ENCODE data around the gene BEGAIN. TPM values are rescaled to one million over a fixed set of nuclear protein-coding genes. Genes with fewer than 3 reads are reported as not detected.

BEGAIN gene
- polyA plus RNA-seq, 1 experiment = 0.16 TPM

DNA sequence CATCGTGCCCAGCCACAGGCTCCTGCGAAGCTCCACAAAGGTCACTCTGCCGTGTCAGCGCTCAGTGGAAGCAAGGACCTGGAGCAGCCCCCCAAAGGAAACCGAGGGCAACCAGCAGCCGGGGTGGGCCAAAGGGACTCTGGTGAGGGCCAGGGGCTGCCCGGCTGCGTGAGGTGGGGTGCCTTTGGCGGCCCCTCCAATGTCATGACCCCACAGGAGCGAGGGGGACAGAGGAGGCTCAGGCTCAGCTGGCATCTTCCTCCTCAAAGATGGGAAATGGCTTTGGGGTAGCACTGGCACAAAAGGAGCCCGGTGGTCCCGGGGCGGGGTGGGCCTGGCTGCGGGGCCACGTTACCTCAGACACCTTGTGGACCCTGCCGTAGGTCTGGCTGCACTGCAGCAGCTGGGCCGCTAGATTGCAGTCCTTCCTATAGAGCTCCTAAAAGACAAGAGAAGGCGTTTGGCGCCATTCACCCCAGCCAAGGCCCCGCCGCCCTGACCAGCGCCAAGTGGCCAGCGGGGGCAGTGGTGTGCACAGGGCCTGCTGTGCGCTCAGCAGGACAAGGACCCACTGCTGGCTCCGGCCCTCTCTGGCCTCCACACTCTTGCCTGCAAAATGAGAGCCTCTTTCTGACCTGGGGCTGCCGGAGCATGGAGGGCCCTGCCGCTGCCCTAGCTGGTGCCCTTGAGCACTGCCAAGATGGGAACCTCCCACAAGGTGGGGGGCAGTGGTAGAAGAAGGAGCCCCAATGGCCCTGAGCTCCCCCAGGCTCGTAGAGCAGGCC lies 46.9 kb downstream of the BEGAIN start:
- Histone ChIP-seq H3K27ac (ENCODE audit: low read depth, low read length) (no peak overlapping the region), H3K9me3 (ENCODE audit: control insufficient read depth, insufficient read depth, low read length) (peaks cover 11% of the 10 kb centered on the region; the same call in 1 of the 2 replicates), H3K4me3 (ENCODE audit: low read depth, low read length) (no peak overlapping the region), H3K27me3 (ENCODE audit: control insufficient read depth, insufficient read depth, low read length) (peaks cover 2% of the 10 kb centered on the region)
- TF ChIP-seq, protein P1, sequence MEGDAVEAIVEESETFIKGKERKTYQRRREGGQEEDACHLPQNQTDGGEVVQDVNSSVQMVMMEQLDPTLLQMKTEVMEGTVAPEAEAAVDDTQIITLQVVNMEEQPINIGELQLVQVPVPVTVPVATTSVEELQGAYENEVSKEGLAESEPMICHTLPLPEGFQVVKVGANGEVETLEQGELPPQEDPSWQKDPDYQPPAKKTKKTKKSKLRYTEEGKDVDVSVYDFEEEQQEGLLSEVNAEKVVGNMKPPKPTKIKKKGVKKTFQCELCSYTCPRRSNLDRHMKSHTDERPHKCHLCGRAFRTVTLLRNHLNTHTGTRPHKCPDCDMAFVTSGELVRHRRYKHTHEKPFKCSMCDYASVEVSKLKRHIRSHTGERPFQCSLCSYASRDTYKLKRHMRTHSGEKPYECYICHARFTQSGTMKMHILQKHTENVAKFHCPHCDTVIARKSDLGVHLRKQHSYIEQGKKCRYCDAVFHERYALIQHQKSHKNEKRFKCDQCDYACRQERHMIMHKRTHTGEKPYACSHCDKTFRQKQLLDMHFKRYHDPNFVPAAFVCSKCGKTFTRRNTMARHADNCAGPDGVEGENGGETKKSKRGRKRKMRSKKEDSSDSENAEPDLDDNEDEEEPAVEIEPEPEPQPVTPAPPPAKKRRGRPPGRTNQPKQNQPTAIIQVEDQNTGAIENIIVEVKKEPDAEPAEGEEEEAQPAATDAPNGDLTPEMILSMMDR (IDR thresholded peaks at IDR 0.05; ENCODE audit: low read depth, low read length) = peak; percentile 50
- DNase-seq (ENCODE audit: low read depth, low spot score) = no peak
- POLR2A ChIA-PET = no interaction called here
- CTCF ChIA-PET = interaction anchor here (0.7 to 1.4 kb wide), 5 partner anchors 10 to 126 kb away, joined by 3 to 5 read pairs (median 3); no protein-coding TSS in a partner anchor

DNA sequence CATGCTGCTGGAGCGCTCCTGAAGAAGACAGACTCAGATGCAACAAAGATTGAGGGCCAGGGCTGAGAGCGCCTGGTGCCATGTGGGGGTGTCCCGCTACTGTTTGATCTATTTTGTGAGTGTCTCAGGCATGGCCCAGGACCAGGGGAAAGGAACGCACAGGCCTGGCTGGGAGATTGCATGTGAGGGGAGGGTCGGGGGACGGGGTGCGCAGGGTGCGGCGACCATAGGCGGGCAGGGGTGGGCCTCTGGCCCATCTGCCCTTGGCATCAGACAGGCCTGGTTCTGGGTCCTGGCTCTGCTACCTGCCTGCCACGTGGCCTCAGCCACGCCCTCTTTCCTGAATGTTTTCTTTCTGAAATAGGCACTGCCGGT lies 47.5 kb downstream of the BEGAIN start:
- DNase-seq (ENCODE audit: low read depth, low spot score) = no peak
- H3K9me3 ChIP-seq (ENCODE audit: control insufficient read depth, insufficient read depth, low read length) = peaks cover 11% of the 10 kb centered on the region; the same call in 1 of the 2 replicates
- H3K27me3 ChIP-seq (ENCODE audit: control insufficient read depth, insufficient read depth, low read length) = peaks cover 2% of the 10 kb centered on the region
- H3K27ac ChIP-seq (ENCODE audit: low read depth, low read length) = no peak overlapping the region
- ChIA-PET CTCF (interaction anchor here (0.7 to 1.4 kb wide), 5 partner anchors 10 to 125 kb away, joined by 3 to 5 read pairs (median 3); no protein-coding TSS in a partner anchor), POLR2A (no interaction called here)
- no peak overlapping the region for H3K4me3 ChIP-seq (ENCODE audit: low read depth, low read length)
- TF ChIP-seq, protein P1 (IDR thresholded peaks at IDR 0.05; ENCODE audit: low read depth, low read length) = no peak

DNA sequence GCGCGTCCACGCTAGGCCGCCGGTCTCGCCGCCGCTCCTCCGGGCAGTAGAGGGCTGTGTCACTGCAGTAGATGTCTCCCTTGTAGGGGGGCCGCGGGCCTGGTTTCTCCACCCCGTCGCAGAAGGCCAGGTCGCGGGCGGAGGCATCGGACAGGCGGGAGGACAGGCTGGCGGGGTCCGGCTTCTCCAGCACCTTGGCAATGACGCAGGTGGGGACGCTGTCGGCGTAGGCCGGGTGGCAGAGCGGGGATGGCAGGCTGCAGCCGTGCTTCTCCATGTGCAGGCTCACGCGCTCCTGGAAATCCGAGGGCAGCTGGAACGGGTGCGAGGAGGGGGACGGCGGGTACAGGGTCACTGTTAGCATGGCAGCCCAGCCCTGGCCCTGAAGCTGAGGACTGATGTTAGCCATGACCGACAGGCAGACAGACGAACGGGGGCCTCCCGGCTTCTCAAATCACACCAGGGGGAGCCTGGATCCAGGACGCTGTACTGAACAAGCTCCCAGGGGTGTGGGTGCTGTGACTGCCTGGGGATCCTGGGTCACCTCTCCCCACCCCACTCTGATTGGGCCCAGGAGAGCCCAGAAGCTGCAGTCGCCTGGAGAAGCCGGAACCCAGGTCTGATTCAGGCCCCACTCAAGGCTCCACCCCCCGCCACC lies 48.1 kb downstream of the BEGAIN start:
- no peak for DNase-seq (ENCODE audit: low read depth, low spot score)
- peaks cover 11% of the 10 kb centered on the region; the same call in 1 of the 2 replicates for H3K9me3 ChIP-seq (ENCODE audit: control insufficient read depth, insufficient read depth, low read length)
- no peak overlapping the region for H3K27ac ChIP-seq (ENCODE audit: low read depth, low read length)
- peaks cover 2% of the 10 kb centered on the region for H3K27me3 ChIP-seq (ENCODE audit: control insufficient read depth, insufficient read depth, low read length)
- TF ChIP-seq, protein P1 (IDR thresholded peaks at IDR 0.05; ENCODE audit: low read depth, low read length) = no peak
- H3K4me3 ChIP-seq (ENCODE audit: low read depth, low read length) = no peak overlapping the region
- CTCF ChIA-PET = no interaction called here
- POLR2A ChIA-PET = interaction anchor here (1.0 kb wide), 1 partner anchor 14 kb away, joined by 3 read pairs; no protein-coding TSS in a partner anchor

DNA sequence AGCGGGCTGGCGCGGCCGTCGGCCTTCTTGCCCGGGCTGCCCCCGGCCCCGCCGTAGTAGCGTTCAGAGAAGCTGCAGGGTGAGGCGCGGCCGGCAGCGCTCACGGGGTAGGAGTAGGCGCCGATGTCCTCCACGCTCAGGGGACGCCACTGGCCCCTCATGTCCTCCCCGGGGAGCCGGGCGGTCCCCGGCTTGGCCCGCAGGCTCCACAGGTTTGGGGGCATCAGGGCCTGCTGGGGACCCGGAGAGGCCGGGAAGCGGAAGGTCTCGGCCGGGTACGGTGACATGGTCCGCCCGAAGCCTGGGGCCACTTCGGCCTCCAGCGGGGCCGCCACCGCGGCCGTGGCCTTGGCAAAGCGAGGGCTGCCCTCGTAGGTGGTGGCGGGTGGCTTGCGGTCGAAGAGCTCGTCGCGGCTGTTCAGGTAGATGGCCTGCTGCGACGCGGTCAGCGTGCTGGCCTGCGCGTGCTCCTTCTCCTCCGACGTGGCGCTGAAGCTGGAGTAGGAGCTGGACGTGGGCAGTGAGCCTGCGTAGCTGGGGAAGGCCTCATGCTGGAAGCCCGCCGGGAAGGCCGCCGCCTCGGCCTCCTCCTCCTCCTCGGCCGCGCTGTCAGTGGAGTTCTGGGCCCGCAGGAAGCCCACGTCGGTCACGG lies 48.7 kb downstream of the BEGAIN start:
- TF ChIP-seq, protein P1 (IDR thresholded peaks at IDR 0.05; ENCODE audit: low read depth, low read length) = no peak
- ChIA-PET POLR2A (interaction anchor here (1.0 kb wide), 1 partner anchor 13 kb away, joined by 3 read pairs; no protein-coding TSS in a partner anchor), CTCF (no interaction called here)
- H3K4me3 ChIP-seq (ENCODE audit: low read depth, low read length) = no peak overlapping the region
- H3K27me3 ChIP-seq (ENCODE audit: control insufficient read depth, insufficient read depth, low read length) = peaks cover 2% of the 10 kb centered on the region
- peaks cover 11% of the 10 kb centered on the region; the same call in 1 of the 2 replicates for H3K9me3 ChIP-seq (ENCODE audit: control insufficient read depth, insufficient read depth, low read length)
- DNase-seq (ENCODE audit: low read depth, low spot score) = no peak
- H3K27ac ChIP-seq (ENCODE audit: low read depth, low read length) = no peak overlapping the region
